GM23338 (cell line): Measurements from ENCODE around the gene HS1BP3. TPM values are rescaled to one million over a fixed set of nuclear protein-coding genes. Genes with fewer than 3 reads are reported as not detected.

Source experiments
- ATAC-seq: fragments of 200-7000 bp; cut with Tn5 transposase; 3 replicates; pipeline ENCODE4 v1.9.1; 2020
- DNase-seq: peaks from one replicate; pipeline ENCODE4 v3.0.0-alpha.2; 2015; ENCODE audit warnings: low spot score
- H2AFZ ChIP-seq: fragments of 200-600 bp; sonication (generic); 2 replicates; pipeline ENCODE4 v1.8.0; 2016; ENCODE audit warnings: antibody characterized with exemption, mild to moderate bottlenecking, moderate library complexity
- H3F3A ChIP-seq: fragments of 200-600 bp; sonication (generic); replicated peaks from 2 replicates; pipeline ENCODE4 v1.8.0; 2017; ENCODE audit warnings: antibody characterized with exemption, mixed run types, low read depth
- H3K27ac ChIP-seq: fragments of 200-600 bp; sonication (generic); 2 replicates; pipeline ENCODE4 v1.6.1; 2016; ENCODE audit warnings: low read depth
- H3K27me3 ChIP-seq: fragments of 200-600 bp; sonication (generic); 2 replicates; pipeline ENCODE4 v1.8.0; 2016; ENCODE audit warnings: mild to moderate bottlenecking, mixed run types, moderate library complexity; ENCODE audit not compliant: insufficient read depth
- H3K36me3 ChIP-seq: fragments of 200-600 bp; sonication (generic); 2 replicates; pipeline ENCODE4 v1.8.0; 2016; ENCODE audit warnings: mild to moderate bottlenecking; ENCODE audit not compliant: insufficient read depth
- H3K4me1 ChIP-seq: fragments of 200-600 bp; sonication (generic); 2 replicates; pipeline ENCODE4 v1.8.0; 2016; ENCODE audit warnings: mild to moderate bottlenecking, moderate library complexity; ENCODE audit not compliant: insufficient read depth
- H3K4me2 ChIP-seq: fragments of 200-600 bp; sonication (generic); 2 replicates; pipeline ENCODE4 v1.7.1; 2017; ENCODE audit warnings: mixed run types
- H3K4me3 ChIP-seq: fragments of 200-600 bp; sonication (generic); 2 replicates; pipeline ENCODE4 v1.6.1; 2016; ENCODE audit warnings: mixed run types
- H3K79me2 ChIP-seq: fragments of 200-600 bp; sonication (generic); replicated peaks from 2 replicates; pipeline ENCODE4 v1.8.0; 2017; ENCODE audit warnings: mild to moderate bottlenecking; ENCODE audit not compliant: insufficient read depth
- H3K9me2 ChIP-seq: fragments of 200-600 bp; sonication (generic); 2 replicates; pipeline ENCODE4 v1.8.0; 2017; ENCODE audit not compliant: insufficient read depth
- H4K20me1 ChIP-seq: fragments of 200-600 bp; sonication (generic); replicated peaks from 2 replicates; pipeline ENCODE4 v1.8.0; 2017; ENCODE audit warnings: mild to moderate bottlenecking; ENCODE audit not compliant: insufficient read depth
- H3K27ac Mint-ChIP-seq: 2 replicates; pipeline ENCODE4 v1.8.0; 2020; ENCODE audit warnings: inconsistent platforms, mild to moderate bottlenecking, moderate library complexity, mixed read lengths
- H3K27me3 Mint-ChIP-seq: 3 replicates; pipeline ENCODE4 v1.8.0; 2022; ENCODE audit warnings: low read depth, mild to moderate bottlenecking, moderate library complexity, mixed read lengths, inconsistent platforms; ENCODE audit not compliant: insufficient read depth, poor library complexity
- H3K36me3 Mint-ChIP-seq: 3 replicates; pipeline ENCODE4 v1.8.0; 2021; ENCODE audit warnings: low read depth, mild to moderate bottlenecking, inconsistent platforms, moderate library complexity, mixed read lengths
- H3K4me1 Mint-ChIP-seq: 3 replicates; pipeline ENCODE4 v1.8.0; 2020; ENCODE audit warnings: mild to moderate bottlenecking, inconsistent platforms, mixed read lengths
- H3K4me3 Mint-ChIP-seq: 3 replicates; pipeline ENCODE4 v1.8.0; 2021; ENCODE audit warnings: moderate library complexity, mild to moderate bottlenecking, inconsistent platforms, mixed read lengths
- H3K9me3 Mint-ChIP-seq: 3 replicates; pipeline ENCODE4 v1.8.0; 2020; ENCODE audit warnings: moderate library complexity, mild to moderate bottlenecking, inconsistent platforms, mixed read lengths
- CREB1 ChIP-seq: fragments of 250-450 bp; sonication (Bioruptor Pico); IDR thresholded peaks from 2 replicates; pipeline ENCODE4 v1.5.0; 2020; ENCODE audit warnings: low read depth, mild to moderate bottlenecking, moderate library complexity
- EZH2 ChIP-seq: fragments of 200-600 bp; sonication (generic); IDR thresholded peaks from one replicate; pipeline ENCODE4 v1.8.0; 2017; ENCODE audit warnings: antibody characterized with exemption, mild to moderate bottlenecking, low read depth; ENCODE audit not compliant: unreplicated experiment
- EZH2phosphoT487 ChIP-seq: fragments of 200-600 bp; sonication (generic); IDR thresholded peaks from one replicate; pipeline ENCODE4 v1.8.1; 2018; ENCODE audit warnings: antibody characterized with exemption; ENCODE audit not compliant: unreplicated experiment
- JUNB ChIP-seq: IDR thresholded peaks from one replicate; pipeline ENCODE4 v1.6.1; 2016; ENCODE audit warnings: antibody characterized with exemption; ENCODE audit not compliant: unreplicated experiment
- POLR2AphosphoS5 ChIP-seq: IDR thresholded peaks from 2 replicates; pipeline ENCODE4 v1.6.1; 2016; ENCODE audit warnings: antibody characterized with exemption, low read depth
- STAT1 ChIP-seq: IDR thresholded peaks from one replicate; pipeline ENCODE4 v1.6.1; 2016; ENCODE audit warnings: antibody characterized with exemption; ENCODE audit not compliant: unreplicated experiment
- polyA plus RNA-seq: library from polyadenylated mRNA; unstranded; fragments of >200 nt; fragmentation: Nextera tagmentation; extraction: Ambion mirVana; gene quantifications from 2 replicates; pipeline ENCODE4 v1.2.1, GENCODE V29; 2016
- total RNA-seq: library from RNA; depleted of rRNA; stranded (reverse); fragments of >200 nt; shearing (Covaris generic); gene quantifications from 2 replicates; pipeline ENCODE4 v1.2.3, GENCODE V29; 2014
- TF ChIP-seq, protein P1 (sequence below): fragments of 250-450 bp; sonication (Bioruptor Pico); IDR thresholded peaks from 2 replicates; pipeline ENCODE4 v1.5.0; 2020; ENCODE audit warnings: mild to moderate bottlenecking, moderate library complexity
- TF ChIP-seq, protein P2 (sequence below), 2 experiments: fragments of 200-600 bp in 1 of 2; sonication (generic) in 1 of 2; conservative IDR thresholded peaks; 2 replicates each; pipeline versions ENCODE4 v1.5.1 to v1.6.1; 2016 to 2017; ENCODE audit warnings: antibody characterized with exemption in 2 of 2, low read depth in 2 of 2, mild to moderate bottlenecking in 2 of 2, moderate library complexity in 1 of 2

HS1BP3 gene
- total and polyA plus RNA-seq, 2 experiments from 2014 or later: 7.2 to 15.0 TPM

DNA sequence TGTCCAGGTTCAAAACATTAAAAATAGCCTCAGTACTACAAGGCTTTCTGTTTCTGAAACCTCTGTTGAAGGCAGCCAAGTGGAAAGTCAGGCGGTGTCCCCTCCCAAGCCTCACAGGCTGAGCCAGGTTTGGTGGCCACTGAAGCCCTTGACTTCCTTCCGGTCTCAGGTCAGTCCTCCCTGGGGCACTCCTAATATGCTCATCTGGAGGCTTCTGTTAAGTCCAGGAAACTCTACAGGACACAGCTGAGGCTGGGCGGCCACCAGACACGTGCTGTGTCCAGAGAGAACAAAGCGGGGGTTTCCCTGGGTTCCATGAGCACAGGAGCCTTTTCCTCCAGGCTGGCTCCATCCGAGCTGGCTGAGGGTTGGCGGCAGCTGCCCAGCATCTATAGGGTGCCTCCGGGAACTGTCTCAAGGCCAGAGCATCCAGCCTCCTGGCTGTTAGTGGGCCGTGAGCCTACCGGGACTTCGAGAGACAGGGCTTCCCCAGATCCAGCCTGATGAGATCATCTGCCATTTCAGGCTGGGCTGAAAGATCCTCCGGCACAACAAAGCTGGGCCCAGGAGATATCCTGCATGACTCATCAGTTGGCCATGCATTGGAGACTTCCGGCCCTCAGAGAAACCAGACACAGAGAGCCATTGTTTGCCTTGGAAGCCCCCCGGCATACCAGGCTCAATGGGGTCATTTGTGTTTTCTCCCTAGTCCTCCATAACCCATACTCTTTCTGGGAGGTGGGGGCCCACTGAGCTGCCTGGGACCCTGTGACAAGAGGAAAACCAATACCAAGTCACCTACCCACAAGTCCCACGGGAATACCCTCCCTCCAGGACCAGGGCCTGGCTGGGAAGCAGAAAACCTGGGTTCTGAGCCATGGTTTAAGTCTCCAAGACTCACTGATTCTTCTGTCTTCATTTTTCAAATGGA lies 71.7 kb downstream of the HS1BP3 start:
- Mint-ChIP-seq H3K36me3 (no peaks in the 10 kb centered on the region), H3K9me3 (peaks cover 11% of the 10 kb centered on the region; the same call in 2 of the 3 replicates), H3K4me1 (peaks cover 8% of the 10 kb centered on the region; the same call in 2 of the 3 replicates), H3K4me3 (no peak overlapping the region), H3K27ac (no peak overlapping the region), H3K27me3 (peaks cover 14% of the 10 kb centered on the region)
- Histone ChIP-seq H2AFZ (no peak overlapping the region), H3K9me2 (peaks cover 6% of the 10 kb centered on the region; the same call in 1 of the 2 replicates), H3K27ac (no peak overlapping the region), H3K4me3 (no peak overlapping the region), H3K4me1 (peaks cover 3% of the 10 kb centered on the region; the same call in 1 of the 2 replicates), H3K36me3 (0 out of 2 replicates have a peak, but pooled peaks cover 3% of the 10 kb centered on the region), H3K79me2 (no peaks in the 10 kb centered on the region), H3F3A (no peaks in the 10 kb centered on the region), H4K20me1 (no peaks in the 10 kb centered on the region), H3K4me2 (no peak overlapping the region), H3K27me3 (no peaks in the 10 kb centered on the region)
- ATAC-seq: peak; percentile 29
- TF ChIP-seq EZH2: no peak
- no peak for TF ChIP-seq CREB1 (CRISPR knock-in tag)
- TF ChIP-seq, protein P1, sequence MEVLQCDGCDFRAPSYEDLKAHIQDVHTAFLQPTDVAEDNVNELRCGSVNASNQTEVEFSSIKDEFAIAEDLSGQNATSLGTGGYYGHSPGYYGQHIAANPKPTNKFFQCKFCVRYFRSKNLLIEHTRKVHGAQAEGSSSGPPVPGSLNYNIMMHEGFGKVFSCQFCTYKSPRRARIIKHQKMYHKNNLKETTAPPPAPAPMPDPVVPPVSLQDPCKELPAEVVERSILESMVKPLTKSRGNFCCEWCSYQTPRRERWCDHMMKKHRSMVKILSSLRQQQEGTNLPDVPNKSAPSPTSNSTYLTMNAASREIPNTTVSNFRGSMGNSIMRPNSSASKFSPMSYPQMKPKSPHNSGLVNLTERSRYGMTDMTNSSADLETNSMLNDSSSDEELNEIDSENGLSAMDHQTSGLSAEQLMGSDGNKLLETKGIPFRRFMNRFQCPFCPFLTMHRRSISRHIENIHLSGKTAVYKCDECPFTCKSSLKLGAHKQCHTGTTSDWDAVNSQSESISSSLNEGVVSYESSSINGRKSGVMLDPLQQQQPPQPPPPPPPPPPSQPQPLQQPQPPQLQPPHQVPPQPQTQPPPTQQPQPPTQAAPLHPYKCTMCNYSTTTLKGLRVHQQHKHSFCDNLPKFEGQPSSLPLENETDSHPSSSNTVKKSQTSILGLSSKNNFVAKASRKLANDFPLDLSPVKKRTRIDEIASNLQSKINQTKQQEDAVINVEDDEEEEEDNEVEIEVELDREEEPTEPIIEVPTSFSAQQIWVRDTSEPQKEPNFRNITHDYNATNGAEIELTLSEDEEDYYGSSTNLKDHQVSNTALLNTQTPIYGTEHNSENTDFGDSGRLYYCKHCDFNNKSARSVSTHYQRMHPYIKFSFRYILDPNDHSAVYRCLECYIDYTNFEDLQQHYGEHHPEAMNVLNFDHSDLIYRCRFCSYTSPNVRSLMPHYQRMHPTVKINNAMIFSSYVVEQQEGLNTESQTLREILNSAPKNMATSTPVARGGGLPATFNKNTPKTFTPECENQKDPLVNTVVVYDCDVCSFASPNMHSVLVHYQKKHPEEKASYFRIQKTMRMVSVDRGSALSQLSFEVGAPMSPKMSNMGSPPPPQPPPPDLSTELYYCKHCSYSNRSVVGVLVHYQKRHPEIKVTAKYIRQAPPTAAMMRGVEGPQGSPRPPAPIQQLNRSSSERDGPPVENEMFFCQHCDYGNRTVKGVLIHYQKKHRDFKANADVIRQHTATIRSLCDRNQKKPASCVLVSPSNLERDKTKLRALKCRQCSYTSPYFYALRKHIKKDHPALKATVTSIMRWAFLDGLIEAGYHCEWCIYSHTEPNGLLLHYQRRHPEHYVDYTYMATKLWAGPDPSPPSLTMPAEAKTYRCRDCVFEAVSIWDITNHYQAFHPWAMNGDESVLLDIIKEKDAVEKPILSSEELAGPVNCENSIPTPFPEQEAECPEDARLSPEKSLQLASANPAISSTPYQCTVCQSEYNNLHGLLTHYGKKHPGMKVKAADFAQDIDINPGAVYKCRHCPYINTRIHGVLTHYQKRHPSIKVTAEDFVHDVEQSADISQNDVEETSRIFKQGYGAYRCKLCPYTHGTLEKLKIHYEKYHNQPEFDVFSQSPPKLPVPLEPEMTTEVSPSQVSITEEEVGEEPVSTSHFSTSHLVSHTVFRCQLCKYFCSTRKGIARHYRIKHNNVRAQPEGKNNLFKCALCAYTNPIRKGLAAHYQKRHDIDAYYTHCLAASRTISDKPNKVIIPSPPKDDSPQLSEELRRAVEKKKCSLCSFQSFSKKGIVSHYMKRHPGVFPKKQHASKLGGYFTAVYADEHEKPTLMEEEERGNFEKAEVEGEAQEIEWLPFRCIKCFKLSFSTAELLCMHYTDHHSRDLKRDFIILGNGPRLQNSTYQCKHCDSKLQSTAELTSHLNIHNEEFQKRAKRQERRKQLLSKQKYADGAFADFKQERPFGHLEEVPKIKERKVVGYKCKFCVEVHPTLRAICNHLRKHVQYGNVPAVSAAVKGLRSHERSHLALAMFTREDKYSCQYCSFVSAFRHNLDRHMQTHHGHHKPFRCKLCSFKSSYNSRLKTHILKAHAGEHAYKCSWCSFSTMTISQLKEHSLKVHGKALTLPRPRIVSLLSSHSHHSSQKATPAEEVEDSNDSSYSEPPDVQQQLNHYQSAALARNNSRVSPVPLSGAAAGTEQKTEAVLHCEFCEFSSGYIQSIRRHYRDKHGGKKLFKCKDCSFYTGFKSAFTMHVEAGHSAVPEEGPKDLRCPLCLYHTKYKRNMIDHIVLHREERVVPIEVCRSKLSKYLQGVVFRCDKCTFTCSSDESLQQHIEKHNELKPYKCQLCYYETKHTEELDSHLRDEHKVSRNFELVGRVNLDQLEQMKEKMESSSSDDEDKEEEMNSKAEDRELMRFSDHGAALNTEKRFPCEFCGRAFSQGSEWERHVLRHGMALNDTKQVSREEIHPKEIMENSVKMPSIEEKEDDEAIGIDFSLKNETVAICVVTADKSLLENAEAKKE (CRISPR knock-in tag): no peak
- no peak for TF ChIP-seq STAT1
- no peak for TF ChIP-seq EZH2phosphoT487
- no peak for TF ChIP-seq JUNB
- no peak for TF ChIP-seq POLR2AphosphoS5
- TF ChIP-seq, protein P2, sequence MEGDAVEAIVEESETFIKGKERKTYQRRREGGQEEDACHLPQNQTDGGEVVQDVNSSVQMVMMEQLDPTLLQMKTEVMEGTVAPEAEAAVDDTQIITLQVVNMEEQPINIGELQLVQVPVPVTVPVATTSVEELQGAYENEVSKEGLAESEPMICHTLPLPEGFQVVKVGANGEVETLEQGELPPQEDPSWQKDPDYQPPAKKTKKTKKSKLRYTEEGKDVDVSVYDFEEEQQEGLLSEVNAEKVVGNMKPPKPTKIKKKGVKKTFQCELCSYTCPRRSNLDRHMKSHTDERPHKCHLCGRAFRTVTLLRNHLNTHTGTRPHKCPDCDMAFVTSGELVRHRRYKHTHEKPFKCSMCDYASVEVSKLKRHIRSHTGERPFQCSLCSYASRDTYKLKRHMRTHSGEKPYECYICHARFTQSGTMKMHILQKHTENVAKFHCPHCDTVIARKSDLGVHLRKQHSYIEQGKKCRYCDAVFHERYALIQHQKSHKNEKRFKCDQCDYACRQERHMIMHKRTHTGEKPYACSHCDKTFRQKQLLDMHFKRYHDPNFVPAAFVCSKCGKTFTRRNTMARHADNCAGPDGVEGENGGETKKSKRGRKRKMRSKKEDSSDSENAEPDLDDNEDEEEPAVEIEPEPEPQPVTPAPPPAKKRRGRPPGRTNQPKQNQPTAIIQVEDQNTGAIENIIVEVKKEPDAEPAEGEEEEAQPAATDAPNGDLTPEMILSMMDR (conservative IDR thresholded peaks at IDR 0.05; ENCODE audit: low read depth in 2 of 2): no peak
- peak; percentile 23 for DNase-seq
